Cardiac septum (tissue), 1 donor: ENCODE data around the gene YWHAH. TPM values are rescaled to one million over a fixed set of nuclear protein-coding genes. Genes with fewer than 3 reads are reported as not detected.
"Not testable (repeated sequence)": the region's sequence is repeated elsewhere in the genome, so short reads cannot be mapped to it uniquely, and the experiment has no call there.

Source experiments
- DNase-seq: peaks from one replicate; pipeline ENCODE4 v3.0.0-alpha.2; 2020; ENCODE audit warnings: low spot score
- intact Hi-C: fragments of 100-400 bp; cut with DNase I; formaldehyde crosslinking; loops from one replicate; pipeline ENCODE4 v1.14.0; 2022
- total RNA-seq: library from RNA; stranded (reverse); fragmentation: NEBNext Ultra II Directional; extraction: Animal tissue kit (Norgen Biotek cat#: 25700); gene quantifications from one replicate; pipeline ENCODE4 v1.2.1, GENCODE V29; 2021
- donor health status: DM: no; HTN: no; CAD: no.

The YWHAH gene
- total RNA-seq, 1 donor from 2014 or later = 116 TPM

GRCh38 chr22:31970490-31971444, 26.4 kb downstream of the YWHAH start:
- intact Hi-C loops = loop anchor here (5.0 kb wide), 2 partner anchors 297 to 502 kb away; partner anchors contain the start of gene FBXO7
- DNase-seq = peak; percentile 96

DNA sequence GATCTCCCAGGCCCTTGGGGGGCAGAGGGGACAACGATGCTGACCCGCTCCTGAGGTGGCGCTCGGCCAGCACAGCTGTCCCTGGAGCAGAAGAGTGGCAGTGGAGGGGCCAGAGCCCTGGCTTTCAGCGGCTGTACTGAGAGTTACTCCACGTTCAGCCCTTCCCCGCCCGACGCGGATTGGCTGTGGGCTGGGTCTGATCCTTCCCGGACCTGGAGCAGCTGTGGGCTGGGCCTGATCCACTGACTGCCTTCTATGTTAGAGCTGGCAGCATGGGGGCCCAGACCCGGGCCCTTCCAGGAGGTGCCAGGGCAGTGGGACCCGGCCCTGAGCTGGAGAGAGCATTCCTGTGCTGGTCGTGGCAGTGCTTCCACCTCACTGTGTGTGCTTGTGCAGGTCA, 27.8 kb downstream of the YWHAH start:
- DNase-seq = no peak
- intact Hi-C loops = loop anchor here (5.0 kb wide), 2 partner anchors 295 to 500 kb away; partner anchors contain the start of gene FBXO7

DNA sequence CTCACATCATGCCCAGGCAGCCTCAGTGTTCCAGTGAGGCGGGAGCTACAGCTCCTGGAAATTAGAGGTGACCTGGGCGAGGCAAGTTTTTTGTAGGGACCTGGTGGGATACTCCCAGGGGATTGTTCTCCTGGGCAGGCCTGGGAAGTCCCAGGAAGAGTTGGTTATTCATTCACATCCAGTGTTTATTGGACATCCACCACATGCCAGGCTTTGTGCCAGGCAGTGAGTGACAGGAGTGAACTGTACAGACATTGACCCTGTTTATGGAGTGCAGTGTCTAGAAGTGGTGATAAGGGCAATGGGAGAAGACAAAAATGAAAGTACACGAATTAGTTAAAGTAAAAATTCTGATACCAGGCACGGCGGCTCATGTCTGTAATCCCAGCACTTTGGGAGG, 29.4 kb downstream of the YWHAH start:
- intact Hi-C loops = loop anchor here (5.0 kb wide), 2 partner anchors 294 to 499 kb away; partner anchors contain the start of gene FBXO7
- DNase-seq = peak; percentile 64

- no peak for DNase-seq
- intact Hi-C loops = loop anchor here (1.0 to 5.0 kb wide), 2 partner anchors 104 to 225 kb away; no protein-coding TSS in a partner anchor
Measured at GRCh38 chr22:31977141-31977841, 33.0 kb downstream of the YWHAH start.

- intact Hi-C loops = loop anchor here (1.0 to 5.0 kb wide), 2 partner anchors 103 to 224 kb away; no protein-coding TSS in a partner anchor
- no peak for DNase-seq
Measured at GRCh38 chr22:31977939-31978338, 33.6 kb downstream of the YWHAH start.

- intact Hi-C loops = no loop called here
- DNase-seq = no peak
Measured at GRCh38 chr22:31980628-31981027, 36.3 kb downstream of the YWHAH start.

DNA sequence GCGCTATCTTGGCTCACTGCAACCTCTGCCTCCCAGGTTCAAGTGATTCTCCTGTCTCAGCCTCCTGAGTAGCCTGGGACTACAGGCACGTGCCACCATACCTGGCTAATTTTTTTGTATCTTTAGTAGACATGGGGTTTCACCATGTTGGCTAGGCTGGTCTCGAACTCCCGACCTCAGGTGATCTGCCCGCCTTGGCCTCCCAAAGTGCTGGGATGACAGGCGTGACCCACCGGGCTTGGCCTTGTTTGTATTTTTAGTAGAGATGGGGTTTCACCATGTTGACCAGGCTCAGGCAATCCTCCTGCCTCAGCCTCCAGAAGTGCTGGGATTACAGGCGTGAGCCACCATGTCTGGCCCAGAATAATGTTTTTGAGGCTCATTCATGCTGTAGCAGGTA, 37.6 kb downstream of the YWHAH start:
- intact Hi-C loops, DNase-seq: not testable (repeated sequence)

DNA sequence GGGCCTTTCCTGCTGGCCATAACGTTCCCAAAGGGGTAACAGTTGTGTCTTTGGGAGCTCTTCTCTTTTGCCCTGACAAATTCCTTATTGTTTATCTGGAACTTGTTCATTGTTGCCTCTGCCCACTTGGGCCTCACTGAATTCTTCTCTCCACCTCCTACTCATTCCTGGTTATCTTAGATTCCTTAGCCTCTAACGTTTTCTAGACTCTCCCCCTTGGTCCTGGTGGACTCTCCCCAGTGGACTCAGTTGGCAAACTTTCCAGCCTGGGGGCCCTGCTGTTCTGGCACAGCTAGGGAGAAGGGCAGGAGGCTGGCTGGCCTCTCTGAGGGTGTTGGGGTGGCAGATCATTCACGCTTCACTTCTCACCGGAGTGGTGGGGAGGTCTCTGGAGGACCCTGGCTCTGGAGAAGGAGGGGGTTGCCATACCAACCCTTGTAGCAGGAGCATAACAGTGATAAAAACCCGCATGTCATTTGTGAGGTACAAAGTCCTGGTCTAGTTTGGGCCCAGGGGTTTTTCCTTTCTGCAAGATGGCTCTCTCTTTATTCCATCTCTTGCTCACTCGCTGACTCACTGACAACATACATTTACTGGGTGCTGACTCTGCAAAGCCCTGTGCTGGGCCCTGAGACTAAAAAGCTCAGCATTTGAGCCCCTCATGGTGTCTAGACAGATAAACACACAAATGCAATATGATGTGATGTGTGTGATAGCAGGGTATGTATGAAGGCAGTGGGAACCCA, 39.7 kb downstream of the YWHAH start:
- DNase-seq = no peak
- intact Hi-C loops = no loop called here

DNA sequence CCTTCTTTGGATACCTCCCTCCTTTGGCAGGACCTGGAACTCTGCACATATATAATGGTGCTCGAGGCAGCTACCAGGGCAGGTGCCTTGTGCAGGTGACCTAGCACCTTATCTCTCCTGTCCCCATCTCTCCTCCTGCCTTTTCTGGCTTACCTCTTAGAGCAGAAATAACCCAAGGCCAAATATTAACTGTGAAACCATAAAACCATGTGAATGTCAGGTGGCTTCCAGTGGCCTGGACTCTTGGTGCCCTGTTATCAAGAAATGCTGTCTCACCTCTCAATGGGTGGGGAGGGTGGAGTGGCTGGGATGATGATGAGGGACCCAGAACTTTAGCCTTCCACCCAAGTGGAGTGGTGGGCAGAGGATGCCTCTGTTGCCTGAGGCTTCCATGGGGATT, 42.9 kb downstream of the YWHAH start:
- no peak for DNase-seq
- intact Hi-C loops = no loop called here

DNA sequence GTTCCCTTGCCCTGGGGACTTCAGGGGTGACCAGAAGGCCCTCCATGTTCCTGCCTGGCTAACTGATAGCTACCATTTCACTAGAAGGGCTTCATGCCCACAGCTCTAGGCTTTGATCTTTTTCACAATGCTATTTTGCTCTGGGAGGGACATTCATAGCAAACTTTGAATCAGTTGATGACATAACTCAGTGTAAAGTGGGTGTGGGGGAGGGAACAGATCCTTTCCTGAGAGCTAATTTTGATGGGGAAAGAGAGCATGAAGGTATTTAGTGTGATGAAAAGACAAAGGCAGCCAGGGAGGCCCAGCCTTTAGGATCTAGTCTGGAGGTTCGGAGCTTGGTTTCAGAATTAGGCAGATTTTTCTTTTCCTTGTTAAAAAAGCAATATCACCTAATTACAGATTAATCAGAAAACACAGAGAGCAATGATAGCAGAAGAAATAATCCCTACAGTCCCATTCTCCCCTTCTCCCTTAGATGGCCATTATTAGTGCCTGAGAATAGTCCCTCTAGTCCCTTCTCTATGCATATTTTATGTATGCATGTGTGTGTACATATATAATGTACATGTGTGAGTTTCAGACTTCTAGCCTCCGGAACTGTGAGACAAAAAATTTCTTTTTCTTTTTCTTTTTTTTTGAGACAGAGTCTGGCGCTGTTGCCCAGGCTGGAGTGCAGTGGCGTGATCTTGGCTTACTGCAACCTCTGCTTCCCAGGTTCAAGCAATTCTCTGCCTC, 46.9 kb downstream of the YWHAH start:
- no peak for DNase-seq
- intact Hi-C loops = no loop called here

DNA sequence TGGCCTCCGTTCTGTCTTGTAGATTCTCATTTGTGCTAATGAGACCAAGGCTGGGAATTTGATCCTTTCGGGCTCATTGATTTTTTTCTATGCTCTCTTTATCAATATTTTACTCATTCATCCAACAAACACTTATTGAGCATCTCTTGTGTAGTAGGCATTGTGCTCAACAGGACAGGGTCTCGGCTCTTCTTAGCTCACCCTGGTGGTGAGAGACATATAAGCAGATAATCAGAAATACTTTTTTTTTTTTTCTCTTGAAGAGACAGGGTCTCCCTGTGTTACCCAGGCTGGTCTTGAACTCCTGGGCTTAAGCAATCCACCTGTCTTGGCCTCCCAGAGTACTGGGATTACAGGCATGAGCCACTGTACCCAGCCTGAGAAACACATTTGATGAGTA, 50.7 kb downstream of the YWHAH start:
- no peak for DNase-seq
- intact Hi-C loops = no loop called here

GRCh38 chr22:31995807-31996206, 51.5 kb downstream of the YWHAH start:
- no peak for DNase-seq
- intact Hi-C loops = no loop called here

DNA sequence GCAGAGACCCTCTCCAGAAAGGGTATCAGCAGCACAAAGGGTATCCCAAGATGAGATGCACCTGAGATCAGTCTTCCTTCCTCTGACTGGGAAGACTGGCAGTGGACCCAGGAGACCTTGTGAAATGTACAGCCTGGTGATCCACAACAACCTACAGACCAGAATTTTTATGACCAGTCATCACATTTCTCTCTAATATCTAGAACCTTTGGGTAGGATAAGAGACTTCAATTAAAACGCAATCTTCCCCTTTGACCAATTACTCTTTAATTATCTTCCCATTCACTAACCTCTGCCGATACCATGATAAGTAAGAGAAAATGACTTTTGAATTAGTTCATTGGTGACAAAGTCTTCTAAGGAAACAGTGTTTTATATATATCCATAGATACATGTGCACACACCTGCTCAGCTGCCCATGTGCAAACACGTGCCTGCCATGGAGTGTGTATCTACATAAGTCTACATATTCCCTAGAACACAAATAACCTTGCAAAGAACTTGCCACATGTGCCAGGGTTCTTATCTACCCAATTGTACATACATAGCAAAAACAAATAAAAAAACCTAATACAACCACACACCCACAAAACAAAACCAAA, 54.5 kb downstream of the YWHAH start:
- intact Hi-C loops = no loop called here

DNA sequence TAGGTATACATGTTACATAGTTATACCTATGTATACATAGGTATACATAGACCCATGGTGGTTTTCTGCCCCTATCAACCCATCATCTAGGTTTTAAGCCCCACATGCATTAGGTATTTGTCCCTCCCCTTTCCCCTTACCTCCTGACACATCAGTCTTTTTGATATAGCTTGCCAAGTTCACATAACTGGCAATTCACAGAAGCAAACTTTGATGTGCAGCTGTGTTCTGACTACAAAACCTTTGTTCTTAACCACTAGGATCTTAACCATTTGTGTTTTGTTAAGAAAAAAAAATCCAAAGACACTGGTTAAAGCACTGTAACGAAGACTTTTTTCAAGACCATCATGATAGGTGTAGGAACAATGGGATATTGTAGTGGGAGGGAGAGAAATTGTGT, 55.8 kb downstream of the YWHAH start:
- no peak for DNase-seq
- intact Hi-C loops = no loop called here

More for the DNA sequence above, 54.5 kb downstream of the YWHAH start:
- no peak for DNase-seq

- DNase-seq = no peak
- intact Hi-C loops = no loop called here
Measured at GRCh38 chr22:32005453-32005852, 61.1 kb downstream of the YWHAH start.
